HCT116 (cell line): Measurements from ENCODE around the gene POC1B. TPM values are rescaled to one million over a fixed set of nuclear protein-coding genes. Genes with fewer than 3 reads are reported as not detected.

Experiments used
- ATAC-seq: fragments of 200-7000 bp; cut with Tn5 transposase; 2 replicates; pipeline ENCODE4 v1.9.1; 2020; ENCODE audit warnings: mild to moderate bottlenecking, moderate library complexity
- BruUV-seq: library from RNA; stranded (reverse); fragments of 400-500 nt; replicated peaks from 2 replicates; lab custom pipeline; 2021; lab: Mats Ljungman, UMichigan
- CTCF ChIA-PET: fragments of 300-600 bp; sonication (Branson Sonifier 250); formaldehyde crosslinking; loops from one replicate; lab custom pipeline; 2021; ENCODE audit warnings: antibody characterized with exemption; lab: Charles Lee
- POLR2A ChIA-PET: fragments of 300-600, 350-600 bp; sonication (Branson Sonifier 250); formaldehyde crosslinking; loops from one replicate; lab custom pipeline; 2021; ENCODE audit warnings: antibody characterized with exemption; lab: Charles Lee
- RAD21 ChIA-PET, 2 experiments: fragments of 300-600 bp; sonication (Branson Sonifier 250); formaldehyde crosslinking; loops; one replicate each; lab custom pipeline; 2023; ENCODE audit warnings: low total read pairs in 2 of 2; ENCODE audit not compliant: uncharacterized antibody in 2 of 2, unreplicated experiment in 2 of 2, low non-redundant PET in 1 of 2; lab: Charles Lee
- DNase-seq: peaks from one replicate; pipeline ENCODE4 v3.0.0-alpha.2; 2010; ENCODE audit warnings: low read depth, low spot score
- H2AFZ ChIP-seq: fragments of 200-600 bp; shearing (Covaris generic), sonication (generic); 2 replicates; pipeline ENCODE4 v1.6.1; 2017; ENCODE audit warnings: low read depth, mixed run types, mixed read lengths, antibody characterized with exemption, low read length; ENCODE audit not compliant: poor library complexity, severe bottlenecking
- H3K27ac ChIP-seq: 2 replicates; pipeline ENCODE4 v1.5.1; 2012; ENCODE audit warnings: low read depth, low read length
- H3K27me3 ChIP-seq: fragments of 200-600 bp; sonication (generic); 2 replicates; pipeline ENCODE4 v1.6.1; 2016; ENCODE audit warnings: mixed run types, low read length, mixed read lengths; ENCODE audit not compliant: insufficient read depth
- H3K36me3 ChIP-seq, 2 experiments: fragments of 200-500 bp in 1 of 2; fragments of 200-600 bp in 1 of 2; sonication (Bioruptor generic) in 1 of 2; sonication (generic) in 1 of 2; 2 replicates each; pipeline versions ENCODE4 v1.5.1 to v1.6.1; 2014 to 2016; ENCODE audit warnings: low read length in 2 of 2, inconsistent platforms in 1 of 2, mixed read lengths in 1 of 2, mixed run types in 1 of 2; ENCODE audit not compliant: insufficient read depth in 2 of 2, control insufficient read depth in 1 of 2
- H3K4me1 ChIP-seq, 2 experiments: fragments of 200-600 bp in 1 of 2; sonication (generic) in 1 of 2; 2 replicates each; pipeline versions ENCODE4 v1.5.1 to v1.6.1; 2012 to 2017; ENCODE audit warnings: low read length in 2 of 2, inconsistent platforms in 1 of 2, mild to moderate bottlenecking in 1 of 2, mixed read lengths in 1 of 2, mixed run types in 1 of 2, moderate library complexity in 1 of 2; ENCODE audit not compliant: insufficient read depth in 2 of 2, control insufficient read depth in 1 of 2
- H3K4me2 ChIP-seq: fragments of 200-600 bp; sonication (generic); 2 replicates; pipeline ENCODE4 v1.6.1; 2017; ENCODE audit warnings: mixed run types, low read length, mixed read lengths
- H3K4me3 ChIP-seq, 2 experiments: fragments of 200-600 bp in 1 of 2; sonication (generic) in 1 of 2; replicated peaks in 1 of 2; 2 replicates each; pipeline ENCODE4 v1.5.1; 2011 to 2016; ENCODE audit warnings: low read length in 2 of 2, control low read depth in 1 of 2, low read depth in 1 of 2, mild to moderate bottlenecking in 1 of 2, mixed read lengths in 1 of 2, mixed run types in 1 of 2
- H3K79me2 ChIP-seq: fragments of 200-600 bp; sonication (generic); 2 replicates; pipeline ENCODE4 v1.6.1; 2017; ENCODE audit warnings: mild to moderate bottlenecking, mixed run types, low read length, moderate library complexity, mixed read lengths; ENCODE audit not compliant: insufficient read depth
- H3K9ac ChIP-seq: fragments of 200-600 bp; sonication (generic); 2 replicates; pipeline ENCODE4 v1.6.1; 2016; ENCODE audit warnings: low read length, mixed read lengths
- H3K9me2 ChIP-seq: fragments of 200-600 bp; sonication (generic), shearing (Covaris generic); 2 replicates; pipeline ENCODE4 v1.6.1; 2017; ENCODE audit warnings: mixed run types, mild to moderate bottlenecking, moderate library complexity; ENCODE audit not compliant: insufficient read depth
- H3K9me3 ChIP-seq, 2 experiments: fragments of 200-500 bp in 1 of 2; fragments of 200-600 bp in 1 of 2; sonication (Bioruptor generic) in 1 of 2; sonication (generic) in 1 of 2; 2 replicates each; pipeline ENCODE4 v1.6.1; 2014 to 2017; ENCODE audit warnings: low read length in 2 of 2, mixed read lengths in 2 of 2, inconsistent platforms in 1 of 2, low read depth in 1 of 2, mild to moderate bottlenecking in 1 of 2, mixed run types in 1 of 2, moderate library complexity in 1 of 2; ENCODE audit not compliant: control insufficient read depth in 1 of 2, insufficient read depth in 1 of 2
- H4K20me1 ChIP-seq: fragments of 200-600 bp; sonication (generic), shearing (Covaris generic); 2 replicates; pipeline ENCODE4 v1.6.1; 2017; ENCODE audit warnings: mixed run types, mild to moderate bottlenecking, moderate library complexity; ENCODE audit not compliant: insufficient read depth
- ATF3 ChIP-seq: IDR thresholded peaks from 2 replicates; pipeline ENCODE4 v1.6.1; 2012
- CTCF ChIP-seq, 3 experiments: fragments of 200-600 bp in 1 of 3; sonication (generic) in 1 of 3; IDR thresholded peaks in 2 of 3; conservative IDR thresholded peaks in 1 of 3; 2 replicates each; pipeline ENCODE4 v1.5.1; 2012 to 2017; ENCODE audit warnings: low read depth in 2 of 3, low read length in 2 of 3, antibody characterized with exemption in 1 of 3, borderline replicate concordance in 1 of 3, control low read depth in 1 of 3, mild to moderate bottlenecking in 1 of 3, mixed read lengths in 1 of 3, mixed run types in 1 of 3, moderate library complexity in 1 of 3; ENCODE audit not compliant: insufficient read depth in 1 of 3
- EZH2 ChIP-seq: fragments of 200-600 bp; sonication (generic); IDR thresholded peaks from 2 replicates; pipeline ENCODE4 v1.6.1; 2017; ENCODE audit warnings: antibody characterized with exemption, mixed run types
- FOSL1 ChIP-seq: IDR thresholded peaks from 2 replicates; pipeline ENCODE4 v1.6.1; 2012; ENCODE audit warnings: low read depth
- RAD21 ChIP-seq: IDR thresholded peaks from 2 replicates; pipeline ENCODE4 v1.6.1; 2012; ENCODE audit warnings: low read depth, mild to moderate bottlenecking
- TCF7L2 ChIP-seq: IDR thresholded peaks from 2 replicates; pipeline ENCODE4 v1.7.0; 2011; ENCODE audit warnings: borderline replicate concordance, inconsistent platforms; ENCODE audit not compliant: insufficient read depth, insufficient read length; ENCODE audit errors: extremely low read depth
- ZBTB33 ChIP-seq: IDR thresholded peaks from 2 replicates; pipeline ENCODE4 v1.6.1; 2011; ENCODE audit warnings: mild to moderate bottlenecking, low read length, moderate library complexity; ENCODE audit not compliant: insufficient replicate concordance; ENCODE audit errors: extremely low read depth
- intact Hi-C: fragments of 100-400 bp; cut with micrococcal nuclease; formaldehyde crosslinking; loops from 2 replicates; pipeline ENCODE4 v1.10.0; 2022
- total RNA-seq: library from RNA; stranded (reverse); gene quantifications from one replicate; pipeline ENCODE4 v1.2.1, GENCODE V29; 2021; ENCODE audit not compliant: unreplicated experiment

POC1B gene
- total RNA-seq, 1 experiment from 2014 or later, result 14.3 TPM

GRCh38 chr12:89551747-89552146 is 25.9 kb upstream of the POC1B start:
- no peak for ATAC-seq
- POLR2A ChIA-PET, result no interaction called here
- no peaks in the 10 kb centered on the region for H3K27me3 ChIP-seq
- no peaks in the 10 kb centered on the region for H3K9me3 ChIP-seq
- TF ChIP-seq EZH2 (no peak), ZBTB33 (no peak), RAD21 (no peak), TCF7L2 (no peak), CTCF (IDR thresholded peaks at IDR 0.05 in 2 of 3, conservative IDR thresholded peaks at IDR 0.05 in 1 of 3; ENCODE audit: borderline replicate concordance in 1 of 3, insufficient read depth in 1 of 3, low read depth in 2 of 3, low read length in 2 of 3) (no peak), ATF3 (no peak), FOSL1 (no peak)
- RAD21 ChIA-PET, result no interaction called here
- CTCF ChIA-PET, result interaction anchor here (1.8 kb wide), 1 partner anchor 9 kb away, joined by 6 read pairs; no protein-coding TSS in a partner anchor
- DNase-seq, result no peak
- no peak overlapping the region for H2AFZ ChIP-seq
- no peaks in the 10 kb centered on the region for H3K79me2 ChIP-seq
- H3K4me2 ChIP-seq, result no peak overlapping the region
- no peaks in the 10 kb centered on the region for H3K36me3 ChIP-seq
- intact Hi-C loops, result no loop called here
- no peak overlapping the region for H3K4me3 ChIP-seq
- H3K27ac ChIP-seq, result no peak overlapping the region
- no peaks in the 10 kb centered on the region for H4K20me1 ChIP-seq
- no peaks in the 10 kb centered on the region for H3K9me2 ChIP-seq
- peaks cover 5 to 10% of the 10 kb centered on the region in 2 experiments; a peak in 2 of 4 replicates for H3K4me1 ChIP-seq
- H3K9ac ChIP-seq, result no peak overlapping the region
- no TSS peak for BruUV-seq
